Measurements from ENCODE around the gene NDUFV3.

The NDUFV3 gene

GRCh38 chr21:42878678-42878992 lies 14.5 kb upstream of the NDUFV3 start:
- DNase-seq (ENCODE audit: extremely low read depth, low read depth) = no peak
- TF ChIP-seq CTCF (IDR thresholded peaks at IDR 0.05; ENCODE audit: low read depth, low read length, missing control alignments) = no peak
- peak overlapping the region; percentile 88 for H3K4me3 ChIP-seq (replicated peaks; ENCODE audit: low read depth, low read length)

GRCh38 chr21:42878993-42879787 lies 13.9 kb upstream of the NDUFV3 start, which contains the start of gene WDR4:
TSS of gene WDR4 (minus strand) at chr21:42879539. CDS start at chr21:42879495, 44 bp downstream.
- peak; percentile 91 for DNase-seq (ENCODE audit: extremely low read depth, low read depth)
- TF ChIP-seq CTCF (IDR thresholded peaks at IDR 0.05; ENCODE audit: low read depth, low read length, missing control alignments) = no peak
- H3K4me3 ChIP-seq (replicated peaks; ENCODE audit: low read depth, low read length) = peak within 1 kb of the TSS; percentile 88

GRCh38 chr21:42880352-42880751 lies 12.8 kb upstream of the NDUFV3 start:
- DNase-seq (ENCODE audit: extremely low read depth, low read depth) = no peak
- peak overlapping the region; percentile 88 for H3K4me3 ChIP-seq (replicated peaks; ENCODE audit: low read depth, low read length)
- TF ChIP-seq CTCF (IDR thresholded peaks at IDR 0.05; ENCODE audit: low read depth, low read length, missing control alignments) = no peak

GRCh38 chr21:42883921-42884320 lies 9.2 kb upstream of the NDUFV3 start:
- H3K4me3 ChIP-seq (replicated peaks; ENCODE audit: low read depth, low read length) = no peak overlapping the region
- no peak for TF ChIP-seq CTCF (IDR thresholded peaks at IDR 0.05; ENCODE audit: low read depth, low read length, missing control alignments)
- DNase-seq (ENCODE audit: extremely low read depth, low read depth) = no peak

GRCh38 chr21:42887326-42887725 lies 5.8 kb upstream of the NDUFV3 start:
- no peak for DNase-seq (ENCODE audit: extremely low read depth, low read depth)
- TF ChIP-seq CTCF (IDR thresholded peaks at IDR 0.05; ENCODE audit: low read depth, low read length, missing control alignments) = no peak
- no peak overlapping the region for H3K4me3 ChIP-seq (replicated peaks; ENCODE audit: low read depth, low read length)

- DNase-seq (ENCODE audit: extremely low read depth, low read depth) = no peak
- peak overlapping the region; percentile 75 for H3K4me3 ChIP-seq (replicated peaks; ENCODE audit: low read depth, low read length)
- TF ChIP-seq CTCF (IDR thresholded peaks at IDR 0.05; ENCODE audit: low read depth, low read length, missing control alignments) = no peak
Observed at GRCh38 chr21:42892582-42892930, 553 bp upstream of the NDUFV3 start.

- no peak overlapping the region for H3K4me3 ChIP-seq (replicated peaks; ENCODE audit: low read depth, low read length)
- TF ChIP-seq CTCF (IDR thresholded peaks at IDR 0.05; ENCODE audit: low read depth, low read length, missing control alignments) = no peak
- DNase-seq (ENCODE audit: extremely low read depth, low read depth) = no peak
Observed at GRCh38 chr21:42900446-42900845, 7.3 kb downstream of the NDUFV3 start.

Data from HFF-Myc (cell line).